GM12892 (cell line): ENCODE results near the gene FANCE.
A peak's percentile ranks its signal among the peaks of the same experiment; 100 is the strongest.

Experiments used
- DNase-seq: peaks from one replicate; pipeline ENCODE4 v3.0.0; 2011; ENCODE audit not compliant: insufficient read length
- FAIRE-seq: peaks from 2 replicates; lab custom pipeline; 2011; peaks lifted over from hg19 to GRCh38; lab: Jason Lieb, UNC
- POLR2A ChIP-seq: IDR thresholded peaks from 2 replicates; pipeline ENCODE4 v1.6.1; 2011; ENCODE audit warnings: low read depth, low read length, control low read depth
- POLR2AphosphoS5 ChIP-seq: IDR thresholded peaks from 2 replicates; pipeline ENCODE4 v1.6.1; 2011; ENCODE audit warnings: low read depth, low read length, control low read depth
- TAF1 ChIP-seq: IDR thresholded peaks from 2 replicates; pipeline ENCODE4 v1.6.1; 2011; ENCODE audit warnings: low read depth, mild to moderate bottlenecking, control low read depth, low read length, borderline replicate concordance

FANCE gene

GRCh38 chr6:35451354-35452182, 570 bp upstream of the FANCE start:
- DNase-seq (no peak), FAIRE-seq (no peak)
- TF ChIP-seq POLR2AphosphoS5 = no peak
- no peak for TF ChIP-seq POLR2A
- no peak for TF ChIP-seq TAF1

DNA sequence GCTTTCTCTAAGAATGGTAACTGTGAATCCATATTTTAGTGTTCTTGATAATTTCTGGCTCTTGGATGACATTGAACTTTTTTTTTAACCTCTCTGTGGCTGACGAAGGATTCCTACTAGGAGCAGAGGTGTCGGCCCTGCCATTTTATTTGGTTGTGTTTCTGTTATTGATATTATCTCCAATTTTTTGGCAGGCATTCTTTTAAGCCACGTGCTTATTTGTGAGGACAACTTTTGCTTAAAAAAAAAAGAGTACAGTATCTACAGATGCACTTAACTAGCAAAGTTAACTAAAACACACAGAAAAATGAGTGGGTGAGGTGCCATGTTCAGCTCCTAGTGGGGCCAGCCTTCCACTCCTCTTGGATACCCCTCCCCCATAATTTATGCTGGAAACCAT, 1.1 kb downstream of the FANCE start:
- TF ChIP-seq TAF1 = no peak
- no peak for TF ChIP-seq POLR2AphosphoS5
- TF ChIP-seq POLR2A = no peak
- no peak for DNase-seq
- FAIRE-seq = no peak

DNA sequence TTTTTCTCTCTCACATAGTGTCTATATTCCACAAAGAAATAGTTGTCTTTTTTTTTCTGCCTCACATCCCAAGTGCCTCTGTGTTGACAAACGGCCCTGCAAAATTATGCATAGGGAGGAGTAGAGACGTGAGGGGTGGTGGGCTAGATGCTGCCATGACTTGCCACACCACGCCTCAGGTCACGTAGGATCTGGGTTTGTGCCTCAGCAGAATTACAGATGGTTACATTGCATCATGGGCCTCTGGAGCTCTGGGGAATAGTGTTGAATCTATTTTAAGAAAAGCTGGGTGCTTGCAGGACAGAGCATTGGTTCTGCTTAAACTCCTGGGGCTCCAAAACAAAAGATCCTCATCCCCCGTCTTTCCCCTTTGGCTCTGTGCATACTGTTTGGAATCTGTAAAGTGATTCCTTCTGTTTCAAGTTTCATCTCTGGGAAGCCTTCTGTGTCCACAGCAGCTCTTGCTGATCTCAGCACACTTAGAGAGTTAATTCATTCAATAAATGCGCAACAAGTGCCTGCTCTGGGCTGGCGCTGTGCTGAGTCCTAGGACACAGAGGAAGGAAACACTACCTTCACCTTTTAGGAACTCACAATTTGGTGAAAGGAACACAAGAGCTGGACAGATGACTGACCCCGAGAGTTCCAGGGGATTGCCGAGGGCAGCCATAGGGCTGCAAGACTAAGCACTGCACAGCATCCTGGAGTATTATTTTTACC, 2.4 kb downstream of the FANCE start:
- FAIRE-seq = no peak
- TF ChIP-seq TAF1 = no peak
- no peak for TF ChIP-seq POLR2A
- no peak for TF ChIP-seq POLR2AphosphoS5
- no peak for DNase-seq

- no peak for TF ChIP-seq POLR2A
- no peak for TF ChIP-seq POLR2AphosphoS5
- no peak for TF ChIP-seq TAF1
- no peak for DNase-seq
- no peak for FAIRE-seq
These were observed 5.8 kb downstream of the FANCE start for GRCh38 chr6:35457907-35458306.

DNA sequence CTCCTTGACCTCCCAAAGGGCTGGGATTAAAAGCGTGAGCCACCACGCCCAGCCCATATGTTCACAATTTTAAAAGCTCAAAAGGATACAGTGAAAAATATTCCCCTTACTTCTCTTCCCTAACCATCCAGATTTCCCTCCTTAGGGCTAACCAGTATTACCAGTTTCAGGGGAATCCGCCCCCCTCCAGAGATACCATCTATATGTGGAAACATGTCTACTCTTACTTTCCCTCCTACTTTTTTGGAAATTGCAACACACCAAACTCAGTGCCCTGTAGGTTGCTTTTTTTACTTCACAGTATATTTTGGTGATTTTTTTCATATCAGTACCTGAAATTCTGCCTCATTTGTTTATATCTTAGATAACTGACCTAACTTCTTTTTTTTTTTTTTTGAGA, 9.1 kb downstream of the FANCE start:
- DNase-seq (no peak), FAIRE-seq (no peak)
- TF ChIP-seq POLR2AphosphoS5 = no peak
- TF ChIP-seq POLR2A = no peak
- TF ChIP-seq TAF1 = no peak

DNA sequence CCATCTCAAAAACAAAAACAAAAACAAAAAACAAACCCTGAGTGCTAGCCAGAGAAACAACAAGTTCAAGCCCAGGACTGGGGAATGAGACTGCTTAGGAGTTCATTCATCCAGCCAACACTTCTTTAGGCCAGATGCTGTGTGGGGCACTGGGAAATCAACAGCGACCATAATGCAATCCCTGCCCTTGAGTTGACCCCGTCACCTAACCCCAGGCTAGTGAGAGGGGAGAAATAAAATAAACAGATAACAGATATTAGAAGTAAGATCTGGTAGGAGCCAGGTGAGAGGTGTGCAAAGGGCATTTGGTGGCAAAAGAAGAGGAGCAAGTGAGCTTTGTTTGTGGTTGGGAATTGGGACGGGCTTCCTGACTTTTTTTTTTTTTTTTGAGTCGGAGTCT, 11.2 kb downstream of the FANCE start:
- no peak for DNase-seq
- TF ChIP-seq TAF1 = no peak
- TF ChIP-seq POLR2A = no peak
- TF ChIP-seq POLR2AphosphoS5 = no peak
- FAIRE-seq = no peak

- DNase-seq = no peak
- no peak for FAIRE-seq
- TF ChIP-seq TAF1 = no peak
- TF ChIP-seq POLR2A = no peak
- no peak for TF ChIP-seq POLR2AphosphoS5
These were observed 13.5 kb downstream of the FANCE start for GRCh38 chr6:35465646-35466045.

DNA sequence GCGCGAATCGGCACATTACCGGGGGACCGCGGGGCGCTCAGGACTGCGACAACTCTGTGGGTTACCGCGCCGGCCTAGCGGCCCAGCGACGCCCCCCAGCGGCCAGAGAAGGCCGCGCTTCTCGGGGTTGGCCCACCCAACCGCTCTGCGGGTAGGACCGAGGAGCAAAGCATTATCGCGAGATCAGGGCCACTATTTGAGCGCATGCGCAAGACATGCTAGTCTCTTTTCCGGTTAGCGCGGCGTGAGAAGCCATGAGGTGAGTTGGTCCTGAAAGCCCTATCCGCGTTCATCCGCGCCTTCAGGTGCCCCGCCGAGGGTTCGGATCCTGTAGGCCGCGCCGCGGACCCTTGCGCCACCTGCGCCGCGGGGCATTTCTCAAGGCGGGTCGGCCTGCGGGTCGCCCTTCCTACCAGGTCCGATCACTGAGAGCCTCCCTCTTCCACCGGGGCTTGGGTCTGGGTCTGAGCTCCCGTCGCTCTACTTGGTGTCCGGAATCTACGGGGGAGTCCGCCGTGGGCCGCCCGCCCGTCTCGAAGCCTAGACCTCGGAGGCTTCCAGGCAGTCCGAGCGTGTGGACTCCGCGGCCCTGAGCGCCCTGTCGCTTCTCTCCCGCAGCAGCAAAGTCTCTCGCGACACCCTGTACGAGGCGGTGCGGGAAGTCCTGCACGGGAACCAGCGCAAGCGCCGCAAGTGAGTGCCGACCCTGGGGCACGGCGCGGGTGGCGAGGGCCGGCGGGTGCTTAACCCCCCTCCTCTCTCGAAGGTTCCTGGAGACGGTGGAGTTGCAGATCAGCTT, 16.2 kb downstream of the FANCE start, which contains the start of gene RPL10A:
Gene RPL10A, plus strand, starts transcription at position 221 of the 799 bp plus-strand sequence. Its CDS starts 34 bp downstream, at position 255.
- FAIRE-seq = peak; percentile 87
- DNase-seq = peak; percentile 91
- TF ChIP-seq POLR2AphosphoS5 = peak; percentile 100
- TF ChIP-seq POLR2A = peak; percentile 100
- TF ChIP-seq TAF1 = peak; percentile 100

DNA sequence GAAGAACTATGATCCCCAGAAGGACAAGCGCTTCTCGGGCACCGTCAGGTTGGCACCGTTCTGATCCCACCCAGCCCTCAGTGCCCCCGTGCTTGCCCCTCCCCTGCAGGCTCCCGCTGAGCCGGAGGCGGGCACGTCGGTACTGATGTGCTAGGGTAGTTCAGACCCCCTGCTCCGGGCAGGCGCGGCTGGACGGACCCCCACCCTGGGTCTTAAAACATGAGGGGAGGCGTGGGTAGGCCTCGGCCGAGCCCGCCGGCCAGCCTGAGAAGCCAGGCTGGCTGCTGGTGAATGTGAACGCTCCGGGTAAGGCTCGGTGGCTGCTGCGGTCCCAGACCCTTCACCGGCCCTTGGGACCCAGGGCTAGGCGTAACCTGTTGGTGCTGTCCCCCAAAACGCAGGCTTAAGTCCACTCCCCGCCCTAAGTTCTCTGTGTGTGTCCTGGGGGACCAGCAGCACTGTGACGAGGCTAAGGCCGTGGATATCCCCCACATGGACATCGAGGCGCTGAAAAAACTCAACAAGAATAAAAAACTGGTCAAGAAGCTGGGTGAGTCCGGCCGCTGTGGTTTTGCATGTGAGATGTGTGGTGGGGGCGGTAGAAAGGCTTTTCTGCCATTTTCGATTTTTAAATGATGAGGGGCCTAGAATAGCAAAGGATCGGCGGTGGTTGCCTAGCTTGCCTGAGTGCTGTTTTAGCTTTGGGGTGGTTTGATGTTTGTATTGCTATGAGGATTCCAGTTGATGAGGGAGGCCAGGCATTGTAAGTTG, 17.0 kb downstream of the FANCE start:
- no peak for DNase-seq
- FAIRE-seq = no peak
- TF ChIP-seq TAF1 (no peak), POLR2AphosphoS5 (no peak), POLR2A (no peak)

- DNase-seq (no peak), FAIRE-seq (no peak)
- TF ChIP-seq POLR2A (peak; percentile 46; the same call in 1 of the 2 replicates), POLR2AphosphoS5 (peak; percentile 41; the same call in 1 of the 2 replicates), TAF1 (no peak)
These were observed 17.9 kb downstream of the FANCE start for GRCh38 chr6:35469751-35470662.
